Measurements from ENCODE around the gene MORF4L1.
A peak's percentile ranks its signal among the peaks of the same experiment; 100 is the strongest.
"Not testable (repeated sequence)": the region's sequence is repeated elsewhere in the genome, so short reads cannot be mapped to it uniquely, and the experiment has no call there.

MORF4L1 gene

GRCh38 chr15:78872155-78872971 lies at the start of gene MORF4L1:
MORF4L1 (plus strand) TSS chr15:78872890; CDS start chr15:78873018, 128 bp downstream.
- H3K27me3 Mint-ChIP-seq (ENCODE audit: low read depth), result no peaks in the 10 kb centered on the region
- peaks cover 21% of the 10 kb centered on the region for H3K4me1 Mint-ChIP-seq (ENCODE audit: low read depth)
- no peaks in the 10 kb centered on the region for H3K9me3 Mint-ChIP-seq
- H3K4me3 Mint-ChIP-seq, result peak within 1 kb of the TSS; percentile 99
- H3K27ac Mint-ChIP-seq, result peak within 1 kb of the TSS; percentile 100
- peaks cover 10% of the 10 kb centered on the region for H3K36me3 Mint-ChIP-seq (ENCODE audit: low read depth)

GRCh38 chr15:78828920-78829319 lies 43.8 kb upstream of the MORF4L1 start:
- H3K36me3 Mint-ChIP-seq (ENCODE audit: low read depth), result no peaks in the 10 kb centered on the region
- no peaks in the 10 kb centered on the region for H3K9me3 Mint-ChIP-seq
- H3K27ac Mint-ChIP-seq, result no peak overlapping the region
- H3K4me1 Mint-ChIP-seq (ENCODE audit: low read depth), result peaks cover 6% of the 10 kb centered on the region
- H3K27me3 Mint-ChIP-seq (ENCODE audit: low read depth), result peaks cover 13% of the 10 kb centered on the region
- H3K4me3 Mint-ChIP-seq, result no peak overlapping the region

- Mint-ChIP-seq H3K4me3 (no peak overlapping the region), H3K27ac (no peak overlapping the region), H3K36me3 (ENCODE audit: low read depth) (no peaks in the 10 kb centered on the region), H3K4me1 (ENCODE audit: low read depth) (peaks cover 6% of the 10 kb centered on the region), H3K27me3 (ENCODE audit: low read depth) (peaks cover 13% of the 10 kb centered on the region), H3K9me3 (no peaks in the 10 kb centered on the region)
These were observed 42.0 kb upstream of the MORF4L1 start for GRCh38 chr15:78830514-78831228.

- H3K36me3 Mint-ChIP-seq (ENCODE audit: low read depth), result no peaks in the 10 kb centered on the region
- peaks cover 6% of the 10 kb centered on the region for H3K4me1 Mint-ChIP-seq (ENCODE audit: low read depth)
- H3K27me3 Mint-ChIP-seq (ENCODE audit: low read depth), result peaks cover 20% of the 10 kb centered on the region
- no peaks in the 10 kb centered on the region for H3K9me3 Mint-ChIP-seq
- no peak overlapping the region for H3K27ac Mint-ChIP-seq
- no peak overlapping the region for H3K4me3 Mint-ChIP-seq
These were observed 41.2 kb upstream of the MORF4L1 start for GRCh38 chr15:78831229-78832207.

GRCh38 chr15:78836333-78836732 lies 36.4 kb upstream of the MORF4L1 start:
- no peak overlapping the region for H3K4me3 Mint-ChIP-seq
- H3K27ac Mint-ChIP-seq, result no peak overlapping the region
- no peaks in the 10 kb centered on the region for H3K36me3 Mint-ChIP-seq (ENCODE audit: low read depth)
- no peaks in the 10 kb centered on the region for H3K9me3 Mint-ChIP-seq
- peaks cover 26% of the 10 kb centered on the region for H3K27me3 Mint-ChIP-seq (ENCODE audit: low read depth)
- H3K4me1 Mint-ChIP-seq (ENCODE audit: low read depth), result no peaks in the 10 kb centered on the region

- H3K9me3 Mint-ChIP-seq, result no peaks in the 10 kb centered on the region
- H3K36me3 Mint-ChIP-seq (ENCODE audit: low read depth), result no peaks in the 10 kb centered on the region
- H3K4me3 Mint-ChIP-seq, result no peak overlapping the region
- no peak overlapping the region for H3K27ac Mint-ChIP-seq
- H3K4me1 Mint-ChIP-seq (ENCODE audit: low read depth), result no peaks in the 10 kb centered on the region
- peaks cover 22% of the 10 kb centered on the region for H3K27me3 Mint-ChIP-seq (ENCODE audit: low read depth)
These were observed 35.6 kb upstream of the MORF4L1 start for GRCh38 chr15:78837131-78837530.

GRCh38 chr15:78837543-78837942 lies 35.1 kb upstream of the MORF4L1 start:
- Mint-ChIP-seq H3K4me3 (no peak overlapping the region), H3K9me3 (no peaks in the 10 kb centered on the region), H3K36me3 (ENCODE audit: low read depth) (no peaks in the 10 kb centered on the region), H3K27ac (no peak overlapping the region), H3K27me3 (ENCODE audit: low read depth) (peaks cover 19% of the 10 kb centered on the region), H3K4me1 (ENCODE audit: low read depth) (peaks cover 2% of the 10 kb centered on the region)

GRCh38 chr15:78838489-78838888 lies 34.2 kb upstream of the MORF4L1 start:
- Mint-ChIP-seq H3K27ac (no peak overlapping the region), H3K36me3 (ENCODE audit: low read depth) (no peaks in the 10 kb centered on the region), H3K4me1 (ENCODE audit: low read depth) (peaks cover 2% of the 10 kb centered on the region), H3K4me3 (no peak overlapping the region), H3K9me3 (no peaks in the 10 kb centered on the region), H3K27me3 (ENCODE audit: low read depth) (peaks cover 14% of the 10 kb centered on the region)

GRCh38 chr15:78839151-78839550 lies 33.5 kb upstream of the MORF4L1 start:
- H3K27me3 Mint-ChIP-seq (ENCODE audit: low read depth), result peaks cover 13% of the 10 kb centered on the region
- not testable (repeated sequence) for H3K4me3 Mint-ChIP-seq; H3K36me3 Mint-ChIP-seq (ENCODE audit: low read depth); H3K9me3 Mint-ChIP-seq; H3K4me1 Mint-ChIP-seq (ENCODE audit: low read depth); H3K27ac Mint-ChIP-seq

GRCh38 chr15:78840661-78841375 lies 31.9 kb upstream of the MORF4L1 start:
- Mint-ChIP-seq H3K36me3 (ENCODE audit: low read depth) (no peaks in the 10 kb centered on the region), H3K9me3 (no peaks in the 10 kb centered on the region), H3K4me1 (ENCODE audit: low read depth) (peaks cover 2% of the 10 kb centered on the region), H3K27me3 (ENCODE audit: low read depth) (peaks cover 11% of the 10 kb centered on the region), H3K4me3 (no peak overlapping the region), H3K27ac (no peak overlapping the region)

GRCh38 chr15:78841376-78841706 lies 31.3 kb upstream of the MORF4L1 start:
- Mint-ChIP-seq H3K27ac (no peak overlapping the region), H3K4me3 (no peak overlapping the region), H3K4me1 (ENCODE audit: low read depth) (peaks cover 2% of the 10 kb centered on the region), H3K9me3 (no peaks in the 10 kb centered on the region), H3K27me3 (ENCODE audit: low read depth) (peaks cover 6% of the 10 kb centered on the region), H3K36me3 (ENCODE audit: low read depth) (no peaks in the 10 kb centered on the region)

- H3K27ac Mint-ChIP-seq, result no peak overlapping the region
- H3K9me3 Mint-ChIP-seq, result no peaks in the 10 kb centered on the region
- H3K4me1 Mint-ChIP-seq (ENCODE audit: low read depth), result peaks cover 2% of the 10 kb centered on the region
- peaks cover 6% of the 10 kb centered on the region for H3K27me3 Mint-ChIP-seq (ENCODE audit: low read depth)
- no peaks in the 10 kb centered on the region for H3K36me3 Mint-ChIP-seq (ENCODE audit: low read depth)
- H3K4me3 Mint-ChIP-seq, result no peak overlapping the region
These were observed 30.8 kb upstream of the MORF4L1 start for GRCh38 chr15:78841891-78842290.

GRCh38 chr15:78842519-78842918 lies 30.2 kb upstream of the MORF4L1 start:
- Mint-ChIP-seq H3K27ac (no peak overlapping the region), H3K27me3 (ENCODE audit: low read depth) (peaks cover 6% of the 10 kb centered on the region), H3K9me3 (no peaks in the 10 kb centered on the region), H3K4me3 (no peak overlapping the region), H3K4me1 (ENCODE audit: low read depth) (peaks cover 2% of the 10 kb centered on the region), H3K36me3 (ENCODE audit: low read depth) (no peaks in the 10 kb centered on the region)

GRCh38 chr15:78846906-78847305 lies 25.8 kb upstream of the MORF4L1 start:
- H3K4me1 Mint-ChIP-seq (ENCODE audit: low read depth); H3K27ac Mint-ChIP-seq; H3K4me3 Mint-ChIP-seq; H3K9me3 Mint-ChIP-seq; H3K36me3 Mint-ChIP-seq (ENCODE audit: low read depth); H3K27me3 Mint-ChIP-seq (ENCODE audit: low read depth): not testable (repeated sequence)

All from T-helper 1 cell treated with Interleukin-12 subunit alpha and Interleukin-12 subunit beta and Interleukin-4 antibody, amounts not matched to agents 30 μg/mL and 1 μg/mL, for 36 hours (primary cell).